Loucy (cell line): ENCODE data around the gene MRPS27.

ENCODE experiments used
- H2AFZ ChIP-seq: fragments of 200-600 bp; sonication (generic); 2 replicates; pipeline ENCODE4 v1.6.0; 2016; ENCODE audit warnings: antibody characterized with exemption, mild to moderate bottlenecking, low read length, moderate library complexity
- H3F3A ChIP-seq: fragments of 200-600 bp; 2 replicates; pipeline ENCODE4 v1.6.0; 2016; ENCODE audit warnings: antibody characterized with exemption, low read depth, mild to moderate bottlenecking
- H3K27me3 ChIP-seq: fragments of 200-600 bp; sonication (generic); 2 replicates; pipeline ENCODE4 v1.6.1; 2014; ENCODE audit warnings: low read length, mild to moderate bottlenecking; ENCODE audit not compliant: insufficient read depth, poor library complexity, severe bottlenecking
- H3K36me3 ChIP-seq: fragments of 200-600 bp; sonication (generic); 2 replicates; pipeline ENCODE4 v1.6.1; 2016; ENCODE audit warnings: low read length; ENCODE audit not compliant: insufficient read depth
- H3K4me1 ChIP-seq: fragments of 200-600 bp; sonication (generic); 2 replicates; pipeline ENCODE4 v1.5.1; 2014; ENCODE audit warnings: low read length, mild to moderate bottlenecking; ENCODE audit not compliant: insufficient read depth, poor library complexity, severe bottlenecking
- H3K4me2 ChIP-seq: fragments of 200-600 bp; sonication (generic); 2 replicates; pipeline ENCODE4 v1.6.0; 2014; ENCODE audit warnings: antibody characterized with exemption, low read length, low read depth, mild to moderate bottlenecking; ENCODE audit not compliant: poor library complexity, severe bottlenecking
- H3K4me3 ChIP-seq: fragments of 200-600 bp; sonication (generic); 2 replicates; pipeline ENCODE4 v1.5.1; 2014; ENCODE audit warnings: low read length, mild to moderate bottlenecking, mixed read lengths; ENCODE audit not compliant: poor library complexity, severe bottlenecking
- H3K79me2 ChIP-seq: fragments of 200-600 bp; sonication (generic); 2 replicates; pipeline ENCODE4 v1.6.1; 2014; ENCODE audit warnings: low read length; ENCODE audit not compliant: insufficient read depth
- H3K9ac ChIP-seq: fragments of 200-600 bp; sonication (generic); 2 replicates; pipeline ENCODE4 v1.6.0; 2014; ENCODE audit warnings: mild to moderate bottlenecking, low read depth, low read length, moderate library complexity; ENCODE audit not compliant: poor library complexity, severe bottlenecking
- H3K9me2 ChIP-seq: fragments of 200-600 bp; sonication (generic); replicated peaks from 2 replicates; pipeline ENCODE4 v1.6.1; 2016; ENCODE audit warnings: low read depth, low read length, mixed read lengths
- H3K9me3 ChIP-seq: fragments of 200-600 bp; sonication (generic); 2 replicates; pipeline ENCODE4 v1.6.1; 2014; ENCODE audit warnings: mild to moderate bottlenecking, antibody characterized with exemption, low read length, low read depth; ENCODE audit not compliant: insufficient read depth
- H4K20me1 ChIP-seq: fragments of 200-600 bp; sonication (generic); 2 replicates; pipeline ENCODE4 v1.6.0; 2014; ENCODE audit warnings: antibody characterized with exemption, low read length, mild to moderate bottlenecking; ENCODE audit not compliant: insufficient read depth, poor library complexity, severe bottlenecking
- CTCF ChIP-seq: fragments of 200-600 bp; sonication (generic); conservative IDR thresholded peaks from 2 replicates; pipeline ENCODE4 v1.5.1; 2014; ENCODE audit warnings: mild to moderate bottlenecking, antibody characterized with exemption, low read length
- EZH2phosphoT487 ChIP-seq: fragments of 200-600 bp; IDR thresholded peaks from 2 replicates; pipeline ENCODE4 v1.6.1; 2018; ENCODE audit warnings: antibody characterized with exemption, mild to moderate bottlenecking, moderate library complexity, borderline replicate concordance

The MRPS27 gene

GRCh38 chr5:72197393-72197792, 122.6 kb downstream of the MRPS27 start:
- peaks cover 5% of the 10 kb centered on the region for H3K27me3 ChIP-seq
- TF ChIP-seq EZH2phosphoT487: no peak
- TF ChIP-seq CTCF: no peak
- no peak overlapping the region for H3K4me2 ChIP-seq
- H3K9me3 ChIP-seq: no peaks in the 10 kb centered on the region
- no peaks in the 10 kb centered on the region for H3F3A ChIP-seq
- no peak overlapping the region for H3K9ac ChIP-seq
- no peaks in the 10 kb centered on the region for H3K36me3 ChIP-seq
- no peaks in the 10 kb centered on the region for H3K4me1 ChIP-seq
- no peak overlapping the region for H2AFZ ChIP-seq
- H3K79me2 ChIP-seq: no peaks in the 10 kb centered on the region
- H3K9me2 ChIP-seq: no peaks in the 10 kb centered on the region
- H3K4me3 ChIP-seq: no peak overlapping the region
- no peaks in the 10 kb centered on the region for H4K20me1 ChIP-seq

GRCh38 chr5:72195581-72195980, 124.5 kb downstream of the MRPS27 start:
- H2AFZ ChIP-seq: no peak overlapping the region
- H3K9ac ChIP-seq: no peak overlapping the region
- H3K9me3 ChIP-seq: no peaks in the 10 kb centered on the region
- no peaks in the 10 kb centered on the region for H3K9me2 ChIP-seq
- H4K20me1 ChIP-seq: no peaks in the 10 kb centered on the region
- H3K4me2 ChIP-seq: no peak overlapping the region
- TF ChIP-seq EZH2phosphoT487: no peak
- no peak for TF ChIP-seq CTCF
- H3K36me3 ChIP-seq: no peaks in the 10 kb centered on the region
- H3K4me3 ChIP-seq: no peak overlapping the region
- H3K4me1 ChIP-seq: no peaks in the 10 kb centered on the region
- H3K79me2 ChIP-seq: no peaks in the 10 kb centered on the region
- H3F3A ChIP-seq: no peaks in the 10 kb centered on the region
- peaks cover 5% of the 10 kb centered on the region for H3K27me3 ChIP-seq

GRCh38 chr5:72194846-72195245, 125.2 kb downstream of the MRPS27 start:
- Histone ChIP-seq H3K36me3 (no peaks in the 10 kb centered on the region), H3K9me2 (no peaks in the 10 kb centered on the region), H3K9me3 (no peaks in the 10 kb centered on the region), H2AFZ (no peak overlapping the region), H3K4me3 (no peak overlapping the region), H3K79me2 (no peaks in the 10 kb centered on the region), H3K27me3 (peaks cover 5% of the 10 kb centered on the region), H3K4me1 (no peaks in the 10 kb centered on the region), H4K20me1 (no peaks in the 10 kb centered on the region), H3K4me2 (no peak overlapping the region), H3K9ac (no peak overlapping the region), H3F3A (no peaks in the 10 kb centered on the region)
- no peak for TF ChIP-seq EZH2phosphoT487
- no peak for TF ChIP-seq CTCF
